Activated CD8-positive, alpha-beta memory T cell treated with anti-CD3 and anti-CD28 coated beads, Interleukin-2, amount 50 U/mL, for 1 hour (primary cell): ENCODE data around the gene PKNOX1.
A peak's percentile ranks its signal among the peaks of the same experiment; 100 is the strongest.
"Not testable (repeated sequence)": the region's sequence is repeated elsewhere in the genome, so short reads cannot be mapped to it uniquely, and the experiment has no call there.

Experiments
- DNase-seq: peaks from one replicate; pipeline ENCODE4 v3.0.0-alpha.2; 2020; ENCODE audit errors: extremely low read depth

The PKNOX1 gene

GRCh38 chr21:42951193-42951592, 23.2 kb upstream of the PKNOX1 start:
- DNase-seq, result not testable (repeated sequence)

- DNase-seq, result no peak
These were observed 17.3 kb upstream of the PKNOX1 start for GRCh38 chr21:42956824-42957630.

- DNase-seq, result not testable (repeated sequence)
These were observed 16.2 kb upstream of the PKNOX1 start for GRCh38 chr21:42958122-42958521.

- DNase-seq, result no peak
These were observed 14.6 kb upstream of the PKNOX1 start for GRCh38 chr21:42959728-42960127.

- DNase-seq, result no peak
These were observed 11.9 kb upstream of the PKNOX1 start for GRCh38 chr21:42962380-42963007.

- DNase-seq, result no peak
These were observed 10.3 kb upstream of the PKNOX1 start for GRCh38 chr21:42964086-42964485.

GRCh38 chr21:42964546-42965210, 9.7 kb upstream of the PKNOX1 start:
- no peak for DNase-seq

GRCh38 chr21:42965211-42965560, 9.2 kb upstream of the PKNOX1 start:
- no peak for DNase-seq

- DNase-seq, result not testable (repeated sequence)
These were observed 6.7 kb upstream of the PKNOX1 start for GRCh38 chr21:42967616-42968015.

GRCh38 chr21:42969193-42969600, 5.2 kb upstream of the PKNOX1 start:
- no peak for DNase-seq

- DNase-seq, result no peak
These were observed 3.3 kb upstream of the PKNOX1 start for GRCh38 chr21:42970946-42971653.

GRCh38 chr21:42971897-42972275, 2.5 kb upstream of the PKNOX1 start:
- no peak for DNase-seq

GRCh38 chr21:42973309-42973990, 912 bp upstream of the PKNOX1 start:
- DNase-seq, result no peak

- peak; percentile 5 for DNase-seq
These were observed 764 bp downstream of the PKNOX1 start for GRCh38 chr21:42974832-42975820.

GRCh38 chr21:42975886-42976608, 1.7 kb downstream of the PKNOX1 start:
- no peak for DNase-seq

- DNase-seq, result no peak
These were observed 6.2 kb downstream of the PKNOX1 start for GRCh38 chr21:42980312-42981213.

GRCh38 chr21:42981214-42981523, 6.8 kb downstream of the PKNOX1 start:
- no peak for DNase-seq

GRCh38 chr21:42981862-42982261, 7.5 kb downstream of the PKNOX1 start:
- DNase-seq, result no peak

GRCh38 chr21:42983103-42983502, 8.7 kb downstream of the PKNOX1 start:
- DNase-seq, result no peak
